Central memory CD8-positive, alpha-beta T cell (primary cell): ENCODE results near the gene PRSS56.

Source experiments
- ATAC-seq: fragments of 150-1000 bp; cut with Tn5 transposase; replicated peaks from 2 replicates; pipeline ENCODE4 v1.10.0; 2022; ENCODE audit warnings: mild to moderate bottlenecking, moderate FRiP score, moderate number of reproducible peaks; ENCODE audit not compliant: poor library complexity, severe bottlenecking; ENCODE audit errors: extremely low read depth
- DNase-seq, 2 donors: peaks; one replicate each; pipeline ENCODE4 v3.0.0; 2021; ENCODE audit warnings: low spot score in 2 of 2
- H3K27ac Mint-ChIP-seq: one replicate; pipeline ENCODE4 v1.8.0; 2022; ENCODE audit warnings: low read depth, mild to moderate bottlenecking, moderate library complexity, mixed read lengths
- H3K27me3 Mint-ChIP-seq: one replicate; pipeline ENCODE4 v1.8.0; 2022; ENCODE audit warnings: mixed read lengths
- H3K36me3 Mint-ChIP-seq: one replicate; pipeline ENCODE4 v1.8.0; 2022; ENCODE audit warnings: mild to moderate bottlenecking, moderate library complexity, mixed read lengths; ENCODE audit not compliant: insufficient read depth
- H3K4me1 Mint-ChIP-seq: one replicate; pipeline ENCODE4 v1.8.0; 2022; ENCODE audit warnings: mixed read lengths
- H3K4me3 Mint-ChIP-seq: one replicate; pipeline ENCODE4 v1.8.0; 2022; ENCODE audit warnings: mild to moderate bottlenecking, moderate library complexity, mixed read lengths
- H3K9me3 Mint-ChIP-seq: one replicate; pipeline ENCODE4 v1.8.0; 2022; ENCODE audit warnings: mixed read lengths

Gene PRSS56

DNA sequence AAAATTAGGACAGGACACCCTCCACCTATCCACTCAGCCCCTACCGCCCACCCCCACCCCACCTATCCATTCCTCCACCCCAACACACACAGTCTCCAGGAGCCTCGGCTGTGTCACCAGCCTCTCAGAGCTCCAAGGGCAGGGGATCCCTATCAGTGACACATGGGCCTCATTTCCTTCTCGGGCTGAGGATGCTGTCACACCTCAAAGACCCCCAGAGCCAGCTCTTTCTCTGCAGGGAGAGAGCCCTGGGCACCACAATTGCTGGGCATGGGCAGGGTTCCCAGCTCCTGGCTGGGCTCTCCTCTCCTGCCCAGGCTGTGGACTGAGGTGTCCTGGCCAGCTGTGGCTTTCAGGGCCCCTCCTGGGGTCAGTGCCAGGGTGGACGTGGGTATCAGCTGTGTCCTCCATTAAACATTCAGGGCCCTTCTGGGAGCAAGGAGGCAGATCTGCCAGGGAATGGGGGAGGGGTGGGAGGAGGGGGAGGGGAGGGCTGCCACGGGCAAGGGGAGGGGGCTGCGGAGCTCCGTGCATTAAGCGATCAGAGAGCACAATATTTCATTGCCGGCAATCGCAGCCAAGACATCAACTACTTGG, 18.3 kb upstream of the PRSS56 start:
- Mint-ChIP-seq H3K36me3 (peaks cover 3% of the 10 kb centered on the region), H3K9me3 (no peaks in the 10 kb centered on the region), H3K27me3 (peaks cover 70% of the 10 kb centered on the region), H3K4me3 (no peak overlapping the region), H3K27ac (no peak overlapping the region), H3K4me1 (peaks cover 4% of the 10 kb centered on the region)
- no peak for DNase-seq
- ATAC-seq, result no peak

DNA sequence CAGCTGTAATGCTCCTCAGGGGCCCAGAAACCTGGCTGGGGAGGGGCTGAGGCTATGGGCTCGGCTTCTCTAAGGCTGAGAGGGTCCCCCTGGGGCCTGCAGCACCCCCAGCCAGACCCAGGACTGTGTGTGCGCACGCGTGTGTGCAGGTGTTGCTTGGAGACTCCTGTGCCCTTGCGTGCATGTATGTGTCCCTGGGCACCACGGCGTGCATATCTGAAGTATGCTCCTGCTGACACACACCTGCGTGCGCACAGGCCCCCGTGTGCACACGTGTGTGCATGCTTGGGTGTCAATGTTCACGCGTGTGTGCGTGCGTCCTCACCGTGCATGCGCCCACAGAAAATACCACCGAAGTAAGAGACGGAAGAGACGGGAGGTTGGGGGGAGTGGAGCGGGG, 17.7 kb upstream of the PRSS56 start:
- no peaks in the 10 kb centered on the region for H3K9me3 Mint-ChIP-seq
- H3K27me3 Mint-ChIP-seq, result peaks cover 77% of the 10 kb centered on the region
- DNase-seq, result no peak

DNA sequence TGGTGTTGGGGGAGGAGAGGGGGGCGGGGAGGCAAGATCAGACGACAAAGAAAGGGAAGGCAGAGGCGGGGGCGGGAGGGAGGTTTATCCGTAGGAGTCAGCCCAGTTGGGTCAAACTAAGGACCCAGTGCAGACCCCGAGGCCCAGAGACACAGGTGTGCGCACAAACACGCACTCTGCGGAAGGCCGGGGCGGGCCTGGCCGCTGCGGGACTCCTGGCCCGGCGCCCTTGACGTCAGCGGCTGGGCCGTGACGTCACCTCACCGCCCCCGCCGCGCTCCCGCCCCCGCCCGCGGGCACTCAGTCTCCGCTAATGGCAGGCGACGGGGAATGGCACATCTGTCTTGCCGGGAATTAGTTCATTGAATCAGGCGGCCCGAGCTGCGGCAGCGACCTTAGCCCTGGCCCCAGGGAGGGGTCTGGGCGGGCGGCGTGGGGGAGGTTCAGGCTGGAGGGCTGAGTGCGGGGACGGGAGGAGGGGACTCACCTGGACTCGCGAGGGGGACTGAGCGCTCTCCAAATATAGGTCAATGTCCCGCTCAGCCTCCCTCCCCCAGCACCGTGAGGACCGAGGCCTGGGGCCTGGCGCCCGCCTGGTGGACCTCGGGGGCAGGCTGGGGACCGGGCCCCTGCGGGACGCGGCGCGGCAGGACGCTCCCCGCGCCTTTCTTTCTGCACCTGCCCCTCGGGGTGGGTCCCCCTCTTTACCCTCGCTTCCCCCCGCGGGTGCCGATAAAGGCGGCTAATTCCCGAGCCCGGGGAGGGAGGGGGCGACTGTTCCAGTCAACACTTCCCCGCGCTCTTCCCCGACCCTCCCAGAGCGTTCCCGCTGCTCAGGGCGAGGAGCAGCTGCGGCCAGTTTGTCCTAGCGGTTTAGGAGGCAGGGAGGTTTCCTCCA, 17.0 kb upstream of the PRSS56 start:
- Mint-ChIP-seq H3K27me3 (peaks cover 82% of the 10 kb centered on the region), H3K36me3 (peaks cover 3% of the 10 kb centered on the region), H3K27ac (peak overlapping the region; percentile 32), H3K4me1 (peaks cover 4% of the 10 kb centered on the region), H3K9me3 (no peaks in the 10 kb centered on the region), H3K4me3 (peak overlapping the region; percentile 45)
- peak in 1 of 2 donors; percentile 28 for DNase-seq
- peak; percentile 63 for ATAC-seq

More for the DNA sequence above, 17.7 kb upstream of the PRSS56 start:
- Mint-ChIP-seq H3K4me3 (peak overlapping the region; percentile 44), H3K36me3 (peaks cover 3% of the 10 kb centered on the region), H3K4me1 (peaks cover 4% of the 10 kb centered on the region), H3K27ac (no peak overlapping the region)
- peak; percentile 44 for ATAC-seq

DNA sequence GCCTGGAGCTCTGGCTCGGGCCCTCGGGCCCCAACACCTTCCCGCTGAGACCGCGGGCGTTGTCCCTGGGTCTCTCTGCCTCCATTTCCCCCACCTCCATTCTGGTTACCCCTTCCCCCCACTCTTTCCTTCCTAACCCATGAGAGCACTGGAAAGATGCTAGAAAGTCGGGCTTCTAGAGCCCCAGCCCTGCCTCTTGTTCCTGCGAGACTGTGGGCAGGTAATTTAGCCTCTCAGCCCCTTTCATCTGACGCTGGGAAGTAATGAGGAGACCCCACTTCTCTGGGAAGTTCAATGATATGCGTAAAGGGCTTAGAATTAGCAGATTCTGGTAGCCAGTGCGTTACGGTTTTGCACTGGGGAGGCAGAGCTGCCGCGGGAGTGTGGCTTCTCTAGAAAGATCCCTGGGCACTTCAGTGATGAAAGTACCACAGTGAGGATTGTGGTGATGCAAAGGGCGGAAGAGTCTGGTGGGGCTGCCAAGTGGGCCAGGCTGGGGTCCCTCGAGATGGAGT, 16.3 kb upstream of the PRSS56 start:
- ATAC-seq (no peak), DNase-seq (no peak)
- peak overlapping the region; percentile 32 for H3K27ac Mint-ChIP-seq
- peaks cover 3% of the 10 kb centered on the region for H3K36me3 Mint-ChIP-seq
- H3K27me3 Mint-ChIP-seq, result peaks cover 89% of the 10 kb centered on the region
- H3K4me3 Mint-ChIP-seq, result peak overlapping the region; percentile 45
- H3K9me3 Mint-ChIP-seq, result no peaks in the 10 kb centered on the region
- peaks cover 4% of the 10 kb centered on the region for H3K4me1 Mint-ChIP-seq

DNA sequence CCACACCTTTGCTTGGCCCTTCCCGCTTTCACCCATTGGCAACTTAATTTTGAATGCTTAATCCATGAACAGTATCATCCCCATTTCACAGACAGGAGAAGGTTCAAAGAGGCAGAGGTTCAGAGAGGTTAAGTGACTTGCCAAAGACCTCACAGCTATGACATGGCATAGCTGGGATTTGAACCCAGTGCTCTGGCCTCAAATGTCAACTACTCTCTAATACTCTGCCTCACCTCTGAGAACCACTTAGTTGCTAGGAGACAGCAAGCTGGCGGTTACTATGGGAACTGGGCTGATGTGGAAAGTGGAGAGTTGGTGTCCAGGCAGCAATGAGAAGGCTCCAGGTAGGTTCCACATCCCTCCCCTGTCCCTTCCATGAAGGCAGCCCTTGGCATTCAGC, 15.8 kb upstream of the PRSS56 start:
- DNase-seq, result no peak
- Mint-ChIP-seq H3K27me3 (peaks cover 92% of the 10 kb centered on the region), H3K4me1 (peaks cover 4% of the 10 kb centered on the region)

DNA sequence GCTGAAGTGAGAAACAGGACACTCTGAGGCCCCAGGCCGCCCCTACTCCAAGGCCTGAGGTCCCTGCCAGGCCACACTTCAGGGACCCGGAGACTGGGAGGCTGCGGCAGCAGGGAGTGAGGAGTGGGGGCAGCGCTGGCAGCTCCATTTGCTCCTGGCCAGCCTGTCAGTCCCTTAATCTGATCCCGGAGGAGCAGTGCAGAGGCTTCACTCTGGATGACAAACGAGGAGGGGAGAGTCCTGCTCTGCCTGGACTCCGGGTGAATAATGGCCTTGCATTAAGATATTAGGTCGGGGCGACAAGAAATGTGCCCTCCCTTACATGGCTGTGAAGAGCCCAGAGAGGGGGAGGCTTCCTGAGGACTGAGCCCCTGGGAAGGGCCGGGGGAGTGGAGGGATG, 14.3 kb upstream of the PRSS56 start:
- Mint-ChIP-seq H3K4me3 (no peak overlapping the region), H3K9me3 (no peaks in the 10 kb centered on the region), H3K36me3 (peaks cover 3% of the 10 kb centered on the region), H3K27ac (no peak overlapping the region), H3K4me1 (peaks cover 4% of the 10 kb centered on the region), H3K27me3 (peaks cover 78% of the 10 kb centered on the region)
- DNase-seq, result no peak
- no peak for ATAC-seq

More for the DNA sequence above, 15.8 kb upstream of the PRSS56 start:
- H3K9me3 Mint-ChIP-seq, result no peaks in the 10 kb centered on the region
- no peak overlapping the region for H3K4me3 Mint-ChIP-seq
- peaks cover 3% of the 10 kb centered on the region for H3K36me3 Mint-ChIP-seq
- H3K27ac Mint-ChIP-seq, result no peak overlapping the region
- ATAC-seq, result no peak

DNA sequence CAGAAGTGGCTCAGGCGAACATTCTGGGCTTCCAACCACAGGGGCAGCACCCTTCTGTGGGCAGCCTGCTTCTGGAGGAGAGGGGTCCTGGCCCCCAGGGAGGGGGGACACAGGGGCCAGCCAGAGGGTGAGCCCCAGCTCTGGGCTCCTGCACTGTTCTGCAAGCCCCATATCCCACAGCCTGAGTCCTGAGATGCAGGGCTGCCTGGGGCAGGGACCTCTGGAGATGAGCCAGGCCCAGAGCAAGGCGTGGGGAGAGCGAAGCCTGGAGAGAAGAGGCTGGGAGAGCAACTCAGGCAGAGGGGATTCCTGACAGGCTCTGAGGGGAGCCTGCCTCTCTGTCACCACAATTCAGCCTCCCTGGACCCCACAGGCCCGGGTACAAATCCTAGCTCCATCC, 13.5 kb upstream of the PRSS56 start:
- Mint-ChIP-seq H3K4me1 (peaks cover 4% of the 10 kb centered on the region), H3K9me3 (no peaks in the 10 kb centered on the region), H3K4me3 (no peak overlapping the region), H3K27ac (no peak overlapping the region), H3K27me3 (peaks cover 70% of the 10 kb centered on the region), H3K36me3 (peaks cover 3% of the 10 kb centered on the region)
- no peak for ATAC-seq
- DNase-seq, result no peak

DNA sequence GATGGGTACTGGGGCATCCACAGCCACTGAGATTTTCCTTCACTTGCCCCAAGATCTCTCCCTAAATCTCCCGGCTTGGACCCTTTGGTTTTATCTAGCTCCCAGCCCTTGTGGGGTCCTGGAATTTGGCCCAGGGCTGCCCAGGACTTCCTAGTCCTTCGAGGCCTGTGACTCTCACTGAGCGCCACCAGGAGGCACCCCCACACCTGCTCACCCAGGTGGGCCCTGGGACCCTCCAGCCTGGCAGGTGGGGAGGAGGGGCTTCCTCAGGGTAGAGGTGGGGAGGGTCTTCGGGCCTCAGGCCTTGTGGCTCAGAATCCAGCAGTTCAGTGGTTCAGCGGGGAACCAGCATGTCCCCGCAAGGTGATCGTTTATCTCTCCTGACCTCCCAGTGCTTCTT, 11.9 kb upstream of the PRSS56 start:
- Mint-ChIP-seq H3K4me1 (no peaks in the 10 kb centered on the region), H3K36me3 (no peaks in the 10 kb centered on the region), H3K4me3 (no peak overlapping the region), H3K27me3 (peaks cover 70% of the 10 kb centered on the region), H3K9me3 (no peaks in the 10 kb centered on the region), H3K27ac (no peak overlapping the region)
- ATAC-seq, result no peak
- no peak for DNase-seq

DNA sequence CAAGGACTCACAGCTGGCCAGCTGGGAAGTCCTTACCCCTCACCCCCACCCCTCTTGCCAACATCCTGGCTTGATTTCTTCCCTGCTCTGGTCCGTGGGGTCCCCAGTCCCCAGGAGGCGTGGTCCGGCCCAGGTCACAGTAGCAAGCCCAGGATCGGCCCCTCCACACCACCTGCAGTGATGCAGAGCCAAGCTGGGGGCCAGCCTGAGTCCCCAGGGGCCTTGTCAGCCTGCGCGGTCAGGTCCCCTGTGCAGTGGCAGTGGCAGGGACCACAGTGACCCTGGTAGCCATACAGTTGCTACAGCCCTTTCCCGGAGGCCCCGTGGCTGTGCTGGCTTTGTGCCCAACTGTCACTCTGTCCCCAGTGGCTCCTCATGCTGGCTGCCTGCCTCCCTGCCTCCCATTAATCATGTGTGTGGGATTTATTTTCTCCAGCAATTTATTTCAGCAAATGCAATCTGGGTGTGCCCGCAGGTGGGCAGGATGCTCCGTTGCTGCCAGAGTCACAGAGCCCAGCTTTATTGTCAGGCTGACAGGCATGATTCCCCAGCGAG, 8.8 kb upstream of the PRSS56 start:
- Mint-ChIP-seq H3K36me3 (no peaks in the 10 kb centered on the region), H3K4me1 (no peaks in the 10 kb centered on the region), H3K4me3 (no peak overlapping the region), H3K27me3 (peaks cover 58% of the 10 kb centered on the region), H3K9me3 (no peaks in the 10 kb centered on the region), H3K27ac (no peak overlapping the region)
- DNase-seq, result no peak
- no peak for ATAC-seq

DNA sequence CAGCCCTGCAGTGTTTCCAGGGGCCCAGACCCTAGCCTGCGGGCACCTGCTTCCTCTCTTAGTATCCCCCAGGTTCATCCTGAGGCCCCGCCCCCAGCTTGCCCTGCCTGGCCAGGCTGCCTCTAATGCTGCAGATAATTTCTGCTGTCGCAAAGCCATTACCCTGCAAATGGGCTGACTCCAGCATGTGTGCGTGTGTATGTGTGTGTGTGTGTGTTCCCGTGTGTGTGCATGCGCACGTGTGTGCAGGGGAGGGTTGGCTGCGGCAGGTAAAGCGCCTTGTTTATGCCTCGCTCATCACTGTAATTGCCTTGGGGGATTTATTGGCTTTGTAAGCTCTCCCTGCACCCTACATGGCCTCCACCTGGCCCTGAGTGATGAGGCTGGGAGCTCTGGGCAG, 7.6 kb upstream of the PRSS56 start:
- no peaks in the 10 kb centered on the region for H3K4me1 Mint-ChIP-seq
- H3K27me3 Mint-ChIP-seq, result peaks cover 59% of the 10 kb centered on the region
- H3K27ac Mint-ChIP-seq, result no peak overlapping the region
- H3K4me3 Mint-ChIP-seq, result no peak overlapping the region
- no peaks in the 10 kb centered on the region for H3K9me3 Mint-ChIP-seq
- no peak for DNase-seq
- no peaks in the 10 kb centered on the region for H3K36me3 Mint-ChIP-seq
- ATAC-seq, result no peak

DNA sequence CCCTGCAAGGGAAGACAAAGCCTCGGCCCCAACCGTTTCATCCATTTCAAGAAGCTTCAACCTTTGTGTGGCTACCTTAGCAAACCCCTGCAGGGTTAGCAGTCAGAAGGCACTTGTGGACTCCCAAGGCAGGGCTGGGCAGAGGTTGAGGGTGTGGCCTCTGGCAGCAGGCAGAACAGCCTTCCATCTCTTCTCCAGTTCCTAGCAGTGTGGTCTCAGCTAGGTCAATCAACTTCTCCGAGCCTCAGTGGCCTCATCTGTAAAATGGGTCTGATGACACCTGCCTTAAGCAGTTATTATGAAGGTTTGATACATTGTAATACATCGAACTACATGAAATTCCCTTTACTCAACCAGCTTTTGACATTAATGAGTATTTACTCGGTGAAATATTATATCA, 6.8 kb upstream of the PRSS56 start:
- H3K4me3 Mint-ChIP-seq, result no peak overlapping the region

DNA sequence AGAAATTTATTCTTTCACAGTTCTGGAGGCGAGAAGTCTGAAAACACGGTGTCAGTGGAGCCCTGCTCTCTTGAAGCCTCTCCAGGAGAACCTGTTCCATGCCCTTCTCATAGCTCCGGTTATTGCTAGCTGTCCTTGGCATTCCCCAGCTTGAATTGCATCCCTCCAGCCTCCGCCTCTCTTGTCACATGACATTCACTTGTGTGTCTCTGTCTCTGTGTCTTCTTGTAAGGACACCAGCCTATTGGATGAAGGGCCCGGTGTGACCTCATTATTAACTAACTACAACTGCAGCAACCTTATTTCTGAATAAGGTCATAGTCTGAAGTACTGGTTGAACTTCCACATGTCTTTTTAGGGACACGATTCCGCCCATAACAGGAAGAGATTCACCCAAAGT, 4.5 kb upstream of the PRSS56 start:
- H3K4me1 Mint-ChIP-seq, result no peaks in the 10 kb centered on the region
- H3K36me3 Mint-ChIP-seq, result peaks cover under 1% of the 10 kb centered on the region
- no peaks in the 10 kb centered on the region for H3K9me3 Mint-ChIP-seq
- H3K4me3 Mint-ChIP-seq, result no peak overlapping the region
- peaks cover 67% of the 10 kb centered on the region for H3K27me3 Mint-ChIP-seq
- H3K27ac Mint-ChIP-seq, result no peak overlapping the region
- DNase-seq (no peak), ATAC-seq (no peak)

More for the DNA sequence above, 6.8 kb upstream of the PRSS56 start:
- no peaks in the 10 kb centered on the region for H3K36me3 Mint-ChIP-seq
- H3K27ac Mint-ChIP-seq, result no peak overlapping the region
- H3K27me3 Mint-ChIP-seq, result peaks cover 58% of the 10 kb centered on the region
- H3K4me1 Mint-ChIP-seq, result no peaks in the 10 kb centered on the region
- H3K9me3 Mint-ChIP-seq, result no peaks in the 10 kb centered on the region
- ATAC-seq (no peak), DNase-seq (no peak)
